Activated T-helper 1 cell treated with anti-CD3 and anti-CD28 coated beads, Interleukin-12 subunit alpha, Interleukin-12 subunit beta, Interleukin-2, Interleukin-4 antibody, amounts not matched to agents 30 ng/mL and 10 ng/mL and 1 ng/mL, durations not matched to agents 14 hours and 24 hours and 36 hours (primary cell): ENCODE data around the gene URM1. TPM values are rescaled to one million over a fixed set of nuclear protein-coding genes. Genes with fewer than 3 reads are reported as not detected.
"Not testable (repeated sequence)": the region's sequence is repeated elsewhere in the genome, so short reads cannot be mapped to it uniquely, and the experiment has no call there.

ENCODE experiments used
- DNase-seq: peaks from one replicate; pipeline ENCODE4 v3.0.0; 2021; ENCODE audit warnings: low spot score
- H3K27ac Mint-ChIP-seq: one replicate; pipeline ENCODE4 v1.8.0; 2021; ENCODE audit warnings: mild to moderate bottlenecking, mixed read lengths
- H3K27me3 Mint-ChIP-seq: one replicate; pipeline ENCODE4 v1.8.0; 2022; ENCODE audit warnings: mild to moderate bottlenecking, moderate library complexity, mixed read lengths; ENCODE audit not compliant: insufficient read depth
- H3K36me3 Mint-ChIP-seq: one replicate; pipeline ENCODE4 v1.8.0; 2021; ENCODE audit warnings: low read depth, mixed read lengths
- H3K4me1 Mint-ChIP-seq: one replicate; pipeline ENCODE4 v1.8.0; 2021; ENCODE audit warnings: low read depth, mixed read lengths
- H3K4me3 Mint-ChIP-seq: one replicate; pipeline ENCODE4 v1.8.0; 2021; ENCODE audit warnings: mild to moderate bottlenecking, moderate library complexity, mixed read lengths
- H3K9me3 Mint-ChIP-seq: one replicate; pipeline ENCODE4 v1.8.0; 2021; ENCODE audit warnings: mixed read lengths
- intact Hi-C: fragments of 100-400 bp; cut with micrococcal nuclease; formaldehyde crosslinking; loops from one replicate; pipeline ENCODE4 v1.15.1; 2024
- total RNA-seq: library from RNA; stranded (reverse); gene quantifications from 2 replicates; pipeline ENCODE4 v1.2.3, GENCODE V29; 2022

The URM1 gene
- total RNA-seq, 1 donor from 2014 or later, result 82.6 TPM

GRCh38 chr9:128338852-128339614 lies 32.1 kb upstream of the URM1 start:
- H3K4me3 Mint-ChIP-seq, result peak overlapping the region; percentile 86
- H3K27ac Mint-ChIP-seq, DNase-seq, H3K27me3 Mint-ChIP-seq, H3K36me3 Mint-ChIP-seq, H3K9me3 Mint-ChIP-seq, H3K4me1 Mint-ChIP-seq, intact Hi-C loops: not testable (repeated sequence)

GRCh38 chr9:128339761-128340690 lies 31.1 kb upstream of the URM1 start, which contains the start of gene SLC27A4:
TSS of gene SLC27A4 (plus strand) at chr9:128340527. CDS start at chr9:128343133, 2,606 bp downstream.
- DNase-seq, result peak; percentile 82
- no peaks in the 10 kb centered on the region for H3K27me3 Mint-ChIP-seq
- H3K27ac Mint-ChIP-seq, result peak within 1 kb of the TSS; percentile 88
- intact Hi-C loops, result loop anchor here (1.0 kb wide), 3 partner anchors 18 to 90 kb away; partner anchors contain the start of genes COQ4, TRUB2 and URM1
- peak within 1 kb of the TSS; percentile 94 for H3K4me3 Mint-ChIP-seq
- H3K4me1 Mint-ChIP-seq, result peaks cover 6% of the 10 kb centered on the region
- H3K9me3 Mint-ChIP-seq, result no peaks in the 10 kb centered on the region
- peaks cover 4% of the 10 kb centered on the region for H3K36me3 Mint-ChIP-seq

- Mint-ChIP-seq H3K4me1 (peaks cover 6% of the 10 kb centered on the region), H3K27ac (peak overlapping the region; percentile 88), H3K36me3 (peaks cover 4% of the 10 kb centered on the region), H3K4me3 (peak overlapping the region; percentile 94), H3K27me3 (no peaks in the 10 kb centered on the region), H3K9me3 (no peaks in the 10 kb centered on the region)
- intact Hi-C loops, result loop anchor here (1.0 kb wide), 7 partner anchors 19 to 150 kb away; partner anchors contain the start of genes CIZ1, COQ4, GOLGA2 and SWI5
- peak; percentile 10 for DNase-seq
These were observed 30.3 kb upstream of the URM1 start for GRCh38 chr9:128340691-128341434.

- Mint-ChIP-seq H3K27ac (peak overlapping the region; percentile 88), H3K4me1 (peaks cover 6% of the 10 kb centered on the region), H3K9me3 (no peaks in the 10 kb centered on the region), H3K27me3 (no peaks in the 10 kb centered on the region), H3K4me3 (peak overlapping the region; percentile 94), H3K36me3 (peaks cover 4% of the 10 kb centered on the region)
- peak; percentile 66 for DNase-seq
- intact Hi-C loops, result loop anchor here (1.0 kb wide), 4 partner anchors 46 to 150 kb away; partner anchors contain the start of genes CIZ1, GOLGA2 and SWI5
These were observed 29.7 kb upstream of the URM1 start for GRCh38 chr9:128341435-128341849.

- Mint-ChIP-seq H3K27ac (no peak overlapping the region), H3K36me3 (peaks cover 8% of the 10 kb centered on the region), H3K4me1 (peaks cover 6% of the 10 kb centered on the region), H3K4me3 (no peak overlapping the region), H3K9me3 (no peaks in the 10 kb centered on the region), H3K27me3 (no peaks in the 10 kb centered on the region)
- intact Hi-C loops, result no loop called here
- no peak for DNase-seq
These were observed 28.0 kb upstream of the URM1 start for GRCh38 chr9:128342971-128343680.

- no peak overlapping the region for H3K4me3 Mint-ChIP-seq
- intact Hi-C loops, result no loop called here
- DNase-seq, result no peak
These were observed 27.3 kb upstream of the URM1 start for GRCh38 chr9:128343855-128344254.

GRCh38 chr9:128344931-128345605 lies 26.1 kb upstream of the URM1 start:
- Mint-ChIP-seq H3K4me1 (peaks cover 6% of the 10 kb centered on the region), H3K36me3 (peaks cover 14% of the 10 kb centered on the region)
- intact Hi-C loops, result no loop called here

More at GRCh38 chr9:128343855-128344254, 27.3 kb upstream of the URM1 start:
- peaks cover 8% of the 10 kb centered on the region for H3K36me3 Mint-ChIP-seq
- no peaks in the 10 kb centered on the region for H3K9me3 Mint-ChIP-seq
- no peaks in the 10 kb centered on the region for H3K27me3 Mint-ChIP-seq
- H3K27ac Mint-ChIP-seq, result no peak overlapping the region
- peaks cover 6% of the 10 kb centered on the region for H3K4me1 Mint-ChIP-seq

GRCh38 chr9:128349125-128349524 lies 22.0 kb upstream of the URM1 start:
- Mint-ChIP-seq H3K4me3 (no peak overlapping the region), H3K36me3 (peaks cover 15% of the 10 kb centered on the region), H3K4me1 (no peaks in the 10 kb centered on the region), H3K27ac (no peak overlapping the region), H3K9me3 (no peaks in the 10 kb centered on the region), H3K27me3 (no peaks in the 10 kb centered on the region)
- no peak for DNase-seq
- intact Hi-C loops, result no loop called here

More at GRCh38 chr9:128344931-128345605, 26.1 kb upstream of the URM1 start:
- H3K27ac Mint-ChIP-seq, result no peak overlapping the region
- no peaks in the 10 kb centered on the region for H3K27me3 Mint-ChIP-seq
- DNase-seq, result no peak
- H3K4me3 Mint-ChIP-seq, result no peak overlapping the region
- no peaks in the 10 kb centered on the region for H3K9me3 Mint-ChIP-seq

- H3K27ac Mint-ChIP-seq, result no peak overlapping the region
- intact Hi-C loops, result no loop called here
- H3K4me1 Mint-ChIP-seq, result no peaks in the 10 kb centered on the region
- H3K27me3 Mint-ChIP-seq, result no peaks in the 10 kb centered on the region
- H3K4me3 Mint-ChIP-seq, result no peak overlapping the region
- no peak for DNase-seq
- H3K9me3 Mint-ChIP-seq, result no peaks in the 10 kb centered on the region
- peaks cover 15% of the 10 kb centered on the region for H3K36me3 Mint-ChIP-seq
These were observed 21.4 kb upstream of the URM1 start for GRCh38 chr9:128349772-128350171.

- Mint-ChIP-seq H3K4me3 (no peak overlapping the region), H3K27ac (no peak overlapping the region), H3K4me1 (no peaks in the 10 kb centered on the region), H3K9me3 (no peaks in the 10 kb centered on the region), H3K27me3 (no peaks in the 10 kb centered on the region), H3K36me3 (peaks cover 5% of the 10 kb centered on the region)
- intact Hi-C loops, result no loop called here
- DNase-seq, result no peak
These were observed 15.7 kb upstream of the URM1 start for GRCh38 chr9:128355451-128355850.

- DNase-seq, result no peak
- Mint-ChIP-seq H3K27ac (no peak overlapping the region), H3K4me3 (no peak overlapping the region), H3K27me3 (no peaks in the 10 kb centered on the region), H3K4me1 (peaks cover 18% of the 10 kb centered on the region), H3K9me3 (no peaks in the 10 kb centered on the region), H3K36me3 (peaks cover 3% of the 10 kb centered on the region)
- intact Hi-C loops, result no loop called here
These were observed 13.1 kb upstream of the URM1 start for GRCh38 chr9:128358090-128358489.
